Ishikawa (cell line): Measurements from ENCODE around the gene RAPGEF2.

Experiments used
- CEBPB ChIP-seq: IDR thresholded peaks from 2 replicates; pipeline ENCODE4 v1.6.1; 2012
- CREB1 ChIP-seq: IDR thresholded peaks from 2 replicates; pipeline ENCODE4 v1.6.1; 2012; ENCODE audit warnings: low read depth
- EGR1 ChIP-seq: IDR thresholded peaks from 2 replicates; pipeline ENCODE4 v1.6.1; 2012
- EP300 ChIP-seq: IDR thresholded peaks from 2 replicates; pipeline ENCODE4 v1.6.1; 2012; ENCODE audit warnings: borderline replicate concordance
- FOXM1 ChIP-seq: IDR thresholded peaks from 2 replicates; pipeline ENCODE4 v1.6.1; 2012; ENCODE audit warnings: low read depth, borderline replicate concordance
- NFIC ChIP-seq: IDR thresholded peaks from 2 replicates; pipeline ENCODE4 v1.6.1; 2012
- RAD21 ChIP-seq: IDR thresholded peaks from 2 replicates; pipeline ENCODE4 v1.6.1; 2012; ENCODE audit warnings: low read depth
- TAF1 ChIP-seq: IDR thresholded peaks from 2 replicates; pipeline ENCODE4 v1.6.1; 2012; ENCODE audit warnings: low read depth, mild to moderate bottlenecking
- TCF12 ChIP-seq: IDR thresholded peaks from 2 replicates; pipeline ENCODE4 v1.6.1; 2012; ENCODE audit warnings: low read depth
- TEAD4 ChIP-seq: IDR thresholded peaks from 2 replicates; pipeline ENCODE4 v1.6.1; 2012
- YY1 ChIP-seq: IDR thresholded peaks from 2 replicates; pipeline ENCODE4 v1.6.1; 2012; ENCODE audit warnings: low read depth
- ZBTB7A ChIP-seq: IDR thresholded peaks from 2 replicates; pipeline ENCODE4 v1.6.1; 2012; ENCODE audit warnings: low read depth
- TF ChIP-seq, protein P1 (sequence below): IDR thresholded peaks from 2 replicates; pipeline ENCODE4 v1.6.1; 2012; ENCODE audit warnings: low read depth, mild to moderate bottlenecking
- TF ChIP-seq, protein P2 (sequence below): IDR thresholded peaks from 2 replicates; pipeline ENCODE4 v1.6.1; 2012
- TF ChIP-seq, protein P3 (sequence below): IDR thresholded peaks from 2 replicates; pipeline ENCODE4 v1.6.1; 2012

Gene RAPGEF2

DNA sequence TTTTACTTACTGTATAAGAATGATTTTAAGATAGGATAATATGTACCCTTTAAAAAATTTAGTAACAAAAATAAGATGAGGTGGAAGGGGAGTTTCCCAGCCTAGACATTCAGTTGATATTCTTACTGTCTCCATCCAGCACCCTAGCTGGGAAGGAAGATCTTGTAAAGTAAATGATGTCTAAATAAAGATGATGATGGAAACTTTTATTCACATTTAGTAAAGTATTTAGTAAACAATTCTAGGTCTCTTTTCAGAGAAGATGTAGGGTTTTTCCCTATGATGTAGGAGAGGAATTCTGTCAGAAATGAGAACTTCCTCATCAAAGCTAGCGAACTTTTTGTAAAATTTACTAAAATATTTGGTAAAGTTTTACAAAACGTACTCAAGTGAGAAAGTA, 136.8 kb downstream of the RAPGEF2 start:
- TF ChIP-seq EGR1 (no peak), CEBPB (no peak), TCF12 (no peak), RAD21 (no peak), NFIC (no peak), EP300 (no peak), ZBTB7A (no peak), YY1 (no peak), FOXM1 (no peak), TEAD4 (no peak), TAF1 (no peak), CREB1 (no peak)
- TF ChIP-seq, protein P1, sequence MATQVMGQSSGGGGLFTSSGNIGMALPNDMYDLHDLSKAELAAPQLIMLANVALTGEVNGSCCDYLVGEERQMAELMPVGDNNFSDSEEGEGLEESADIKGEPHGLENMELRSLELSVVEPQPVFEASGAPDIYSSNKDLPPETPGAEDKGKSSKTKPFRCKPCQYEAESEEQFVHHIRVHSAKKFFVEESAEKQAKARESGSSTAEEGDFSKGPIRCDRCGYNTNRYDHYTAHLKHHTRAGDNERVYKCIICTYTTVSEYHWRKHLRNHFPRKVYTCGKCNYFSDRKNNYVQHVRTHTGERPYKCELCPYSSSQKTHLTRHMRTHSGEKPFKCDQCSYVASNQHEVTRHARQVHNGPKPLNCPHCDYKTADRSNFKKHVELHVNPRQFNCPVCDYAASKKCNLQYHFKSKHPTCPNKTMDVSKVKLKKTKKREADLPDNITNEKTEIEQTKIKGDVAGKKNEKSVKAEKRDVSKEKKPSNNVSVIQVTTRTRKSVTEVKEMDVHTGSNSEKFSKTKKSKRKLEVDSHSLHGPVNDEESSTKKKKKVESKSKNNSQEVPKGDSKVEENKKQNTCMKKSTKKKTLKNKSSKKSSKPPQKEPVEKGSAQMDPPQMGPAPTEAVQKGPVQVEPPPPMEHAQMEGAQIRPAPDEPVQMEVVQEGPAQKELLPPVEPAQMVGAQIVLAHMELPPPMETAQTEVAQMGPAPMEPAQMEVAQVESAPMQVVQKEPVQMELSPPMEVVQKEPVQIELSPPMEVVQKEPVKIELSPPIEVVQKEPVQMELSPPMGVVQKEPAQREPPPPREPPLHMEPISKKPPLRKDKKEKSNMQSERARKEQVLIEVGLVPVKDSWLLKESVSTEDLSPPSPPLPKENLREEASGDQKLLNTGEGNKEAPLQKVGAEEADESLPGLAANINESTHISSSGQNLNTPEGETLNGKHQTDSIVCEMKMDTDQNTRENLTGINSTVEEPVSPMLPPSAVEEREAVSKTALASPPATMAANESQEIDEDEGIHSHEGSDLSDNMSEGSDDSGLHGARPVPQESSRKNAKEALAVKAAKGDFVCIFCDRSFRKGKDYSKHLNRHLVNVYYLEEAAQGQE: no peak
- TF ChIP-seq, protein P2, sequence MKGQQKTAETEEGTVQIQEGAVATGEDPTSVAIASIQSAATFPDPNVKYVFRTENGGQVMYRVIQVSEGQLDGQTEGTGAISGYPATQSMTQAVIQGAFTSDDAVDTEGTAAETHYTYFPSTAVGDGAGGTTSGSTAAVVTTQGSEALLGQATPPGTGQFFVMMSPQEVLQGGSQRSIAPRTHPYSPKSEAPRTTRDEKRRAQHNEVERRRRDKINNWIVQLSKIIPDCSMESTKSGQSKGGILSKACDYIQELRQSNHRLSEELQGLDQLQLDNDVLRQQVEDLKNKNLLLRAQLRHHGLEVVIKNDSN: no peak
- TF ChIP-seq, protein P3, sequence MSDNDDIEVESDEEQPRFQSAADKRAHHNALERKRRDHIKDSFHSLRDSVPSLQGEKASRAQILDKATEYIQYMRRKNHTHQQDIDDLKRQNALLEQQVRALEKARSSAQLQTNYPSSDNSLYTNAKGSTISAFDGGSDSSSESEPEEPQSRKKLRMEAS: no peak

DNA sequence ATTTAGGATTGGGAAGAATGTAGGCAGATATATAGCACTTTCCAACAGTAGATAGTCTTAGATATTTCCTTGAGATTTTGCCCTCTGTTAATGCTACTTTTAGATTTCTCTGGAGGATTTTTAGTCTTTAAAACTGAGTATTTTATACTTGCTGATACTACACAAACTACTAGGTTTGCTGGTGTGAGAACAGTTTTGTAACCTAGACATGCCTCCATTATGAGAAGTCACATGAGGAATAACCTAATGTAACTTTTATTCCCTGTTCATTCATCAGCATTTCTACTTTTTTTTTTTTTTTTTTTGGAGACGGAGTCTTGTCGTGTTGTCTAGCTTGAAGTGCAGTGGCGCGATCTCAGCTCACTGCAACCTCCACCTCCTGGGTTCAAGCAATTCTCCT, 137.2 kb downstream of the RAPGEF2 start:
- TF ChIP-seq EGR1 (no peak), FOXM1 (no peak)
- TF ChIP-seq, protein P3: no peak

DNA sequence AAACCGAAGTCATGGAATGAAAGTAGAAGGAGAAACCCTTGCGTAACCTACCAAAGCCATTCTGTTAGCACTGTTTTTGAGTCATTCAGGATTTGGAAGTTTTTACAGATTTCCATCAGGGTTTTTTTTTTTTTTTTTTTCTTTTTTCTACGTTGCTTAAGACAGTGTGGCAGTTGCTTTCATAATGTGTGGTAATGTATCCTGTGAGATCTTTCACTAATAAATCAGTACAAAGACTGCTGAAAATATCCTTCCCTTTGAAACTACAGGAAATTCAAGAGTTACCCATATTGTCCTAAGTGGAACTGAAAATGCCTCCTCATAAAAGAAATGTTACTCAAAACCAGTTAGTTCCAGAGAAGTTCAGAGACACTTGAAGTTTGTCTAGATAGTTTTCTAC, 137.8 kb downstream of the RAPGEF2 start:
- TF ChIP-seq, protein P1: no peak
- TF ChIP-seq EP300 (no peak), TCF12 (no peak), TAF1 (no peak), CEBPB (0 out of 2 replicates have a peak, but pooled peaks have one; percentile 15), ZBTB7A (no peak), FOXM1 (no peak), CREB1 (no peak)

DNA sequence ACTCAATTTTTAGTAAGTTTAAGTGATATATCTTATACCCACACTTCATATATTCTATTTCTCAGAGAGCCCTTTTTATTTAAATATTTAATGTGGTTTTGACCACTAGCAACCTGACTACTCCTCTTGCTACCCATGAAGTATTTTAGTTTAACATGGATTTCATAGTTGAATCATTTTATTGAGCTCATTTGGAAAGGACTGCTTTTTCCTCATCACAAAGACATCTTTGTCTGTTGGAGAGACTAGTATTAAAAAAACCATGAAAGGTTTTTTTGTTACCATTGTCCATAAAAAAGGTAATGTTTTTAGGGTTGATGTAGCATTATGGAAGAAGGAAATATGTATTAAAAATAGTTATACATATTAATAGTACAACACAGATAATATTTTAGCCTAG, 139.5 kb downstream of the RAPGEF2 start:
- TF ChIP-seq RAD21 (no peak), NFIC (no peak), EGR1 (no peak), CEBPB (no peak), CREB1 (no peak), YY1 (no peak), TAF1 (no peak), TEAD4 (no peak), EP300 (no peak), TCF12 (no peak), ZBTB7A (no peak), FOXM1 (no peak)
- TF ChIP-seq, protein P2: no peak
- TF ChIP-seq, protein P1: no peak
- TF ChIP-seq, protein P3: no peak
